ENCODE results near the gene NEK8.

Gene NEK8

DNA sequence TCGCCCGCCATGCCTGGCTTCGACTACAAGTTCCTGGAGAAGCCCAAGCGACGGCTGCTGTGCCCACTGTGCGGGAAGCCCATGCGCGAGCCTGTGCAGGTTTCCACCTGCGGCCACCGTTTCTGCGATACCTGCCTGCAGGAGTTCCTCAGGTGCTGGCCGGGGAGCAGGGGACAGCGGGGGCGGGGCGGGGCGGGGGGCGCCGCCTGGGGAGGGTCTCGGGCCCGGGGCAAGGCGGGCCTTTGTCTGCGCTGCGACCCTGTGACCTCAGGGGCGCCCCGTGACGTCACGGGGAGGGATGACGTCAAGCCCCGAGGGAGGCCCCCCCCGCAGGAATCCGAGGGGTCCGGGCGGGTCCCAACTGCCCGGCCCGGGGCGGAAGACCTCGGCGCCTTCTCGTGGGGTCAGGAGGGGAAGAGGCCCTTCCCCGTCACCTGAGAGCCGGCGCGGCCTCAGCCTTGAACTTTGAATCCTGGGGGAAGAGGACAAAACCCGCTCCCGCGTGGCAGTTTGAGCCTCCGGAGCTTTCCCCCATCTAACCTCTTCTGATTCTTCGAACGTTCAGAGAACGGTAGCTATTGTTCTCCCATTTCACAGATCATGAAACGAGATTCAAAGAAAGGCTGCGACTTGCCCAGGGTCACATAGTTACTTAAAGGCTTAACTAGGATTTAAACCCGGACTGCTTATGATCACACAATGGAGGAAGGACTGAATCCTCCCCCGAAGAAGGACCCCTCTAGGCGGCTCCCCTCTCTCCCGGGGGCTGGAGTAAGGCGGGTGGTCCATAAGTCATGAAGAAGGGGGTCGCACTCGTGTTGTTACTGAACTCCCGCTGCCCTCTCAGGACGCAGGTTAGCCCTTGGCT, 15.8 kb downstream of the NEK8 start:
- Histone ChIP-seq H3K9me3 (ENCODE audit: control insufficient read depth, low read length) (no peaks in the 10 kb centered on the region), H3K4me3 (ENCODE audit: low read depth, low read length) (peak overlapping the region; percentile 83), H3K4me2 (ENCODE audit: low read length) (peak overlapping the region; percentile 67), H3K27ac (peak overlapping the region; percentile 70), H3K79me2 (no peaks in the 10 kb centered on the region), H2AFZ (peak overlapping the region; percentile 61), H3K36me3 (ENCODE audit: control insufficient read depth, insufficient read depth, low read length) (no peaks in the 10 kb centered on the region), H3K27me3 (ENCODE audit: control insufficient read depth, insufficient read depth, low read length) (no peaks in the 10 kb centered on the region), H3K9ac (no peak overlapping the region), H3K4me1 (peaks cover 17% of the 10 kb centered on the region)
- TF ChIP-seq CTCF (IDR thresholded peaks at IDR 0.05) = no peak

- H3K4me3 ChIP-seq (ENCODE audit: low read depth, low read length) = peak overlapping the region; percentile 83
- peak overlapping the region; percentile 32 for H2AFZ ChIP-seq
- peaks cover 22% of the 10 kb centered on the region for H3K4me1 ChIP-seq
- peak overlapping the region; percentile 70 for H3K27ac ChIP-seq
- no peaks in the 10 kb centered on the region for H3K79me2 ChIP-seq
- peak overlapping the region; percentile 65 for H3K4me2 ChIP-seq (ENCODE audit: low read length)
- no peak for TF ChIP-seq CTCF (IDR thresholded peaks at IDR 0.05)
- no peaks in the 10 kb centered on the region for H3K36me3 ChIP-seq (ENCODE audit: control insufficient read depth, insufficient read depth, low read length)
- H3K27me3 ChIP-seq (ENCODE audit: control insufficient read depth, insufficient read depth, low read length) = no peaks in the 10 kb centered on the region
- H3K9me3 ChIP-seq (ENCODE audit: control insufficient read depth, low read length) = no peaks in the 10 kb centered on the region
- H3K9ac ChIP-seq = no peak overlapping the region
Observed at GRCh38 chr17:28744972-28745785, 16.6 kb downstream of the NEK8 start.

- H3K79me2 ChIP-seq = peaks cover 3% of the 10 kb centered on the region
- no peaks in the 10 kb centered on the region for H3K27me3 ChIP-seq (ENCODE audit: control insufficient read depth, insufficient read depth, low read length)
- peak overlapping the region; percentile 32 for H2AFZ ChIP-seq
- no peak for TF ChIP-seq CTCF (IDR thresholded peaks at IDR 0.05)
- peaks cover 23% of the 10 kb centered on the region for H3K4me1 ChIP-seq
- H3K27ac ChIP-seq = peak overlapping the region; percentile 70
- no peak overlapping the region for H3K9ac ChIP-seq
- peak overlapping the region; percentile 83 for H3K4me3 ChIP-seq (ENCODE audit: low read depth, low read length)
- no peaks in the 10 kb centered on the region for H3K9me3 ChIP-seq (ENCODE audit: control insufficient read depth, low read length)
- H3K4me2 ChIP-seq (ENCODE audit: low read length) = peak overlapping the region; percentile 65
- H3K36me3 ChIP-seq (ENCODE audit: control insufficient read depth, insufficient read depth, low read length) = no peaks in the 10 kb centered on the region
Observed at GRCh38 chr17:28745786-28746411, 17.3 kb downstream of the NEK8 start.

DNA sequence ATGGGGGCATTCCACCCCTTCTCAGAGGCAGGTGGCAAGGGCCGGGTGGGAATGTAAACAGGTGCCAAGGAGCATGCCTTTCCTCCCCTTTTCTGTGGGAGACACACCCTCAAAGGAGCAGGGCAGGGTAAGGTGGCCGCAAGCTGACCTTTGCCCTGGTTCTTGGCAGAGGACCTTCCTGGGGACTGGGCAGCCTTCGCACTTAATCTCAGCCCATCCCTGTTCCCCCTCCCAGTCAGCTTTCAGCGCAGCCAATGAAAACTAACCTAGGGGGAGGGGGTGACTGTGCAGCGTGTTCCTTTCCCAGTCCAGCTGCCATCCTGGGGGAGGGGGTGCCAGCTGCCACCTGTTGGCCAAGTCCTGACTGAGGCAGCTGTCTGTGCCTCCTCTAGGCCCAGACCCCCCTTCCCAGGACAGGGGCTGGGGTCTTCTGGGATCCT, 18.0 kb downstream of the NEK8 start:
- H3K27me3 ChIP-seq (ENCODE audit: control insufficient read depth, insufficient read depth, low read length) = no peaks in the 10 kb centered on the region
- no peaks in the 10 kb centered on the region for H3K36me3 ChIP-seq (ENCODE audit: control insufficient read depth, insufficient read depth, low read length)
- H3K4me2 ChIP-seq (ENCODE audit: low read length) = peak overlapping the region; percentile 65
- TF ChIP-seq CTCF (IDR thresholded peaks at IDR 0.05) = no peak
- H2AFZ ChIP-seq = no peak overlapping the region
- peaks cover 3% of the 10 kb centered on the region for H3K79me2 ChIP-seq
- H3K27ac ChIP-seq = peak overlapping the region; percentile 70
- H3K4me3 ChIP-seq (ENCODE audit: low read depth, low read length) = no peak overlapping the region
- peaks cover 23% of the 10 kb centered on the region for H3K4me1 ChIP-seq
- H3K9ac ChIP-seq = no peak overlapping the region
- H3K9me3 ChIP-seq (ENCODE audit: control insufficient read depth, low read length) = no peaks in the 10 kb centered on the region

Data from parathyroid adenoma (tissue), 2 donors.